Skeletal muscle tissue (tissue), 4 donors: ENCODE data around the gene CD163. TPM values are rescaled to one million over a fixed set of nuclear protein-coding genes. Genes with fewer than 3 reads are reported as not detected.
"Not testable (repeated sequence)": the region's sequence is repeated elsewhere in the genome, so short reads cannot be mapped to it uniquely, and the experiment has no call there.

Source experiments
- H3K27ac ChIP-seq: one replicate; pipeline ENCODE4 v1.7.0; 2013; ENCODE audit warnings: mild to moderate bottlenecking, low read depth, low read length, inconsistent platforms
- H3K27me3 ChIP-seq, 3 donors: one replicate each; pipeline ENCODE4 v1.7.0; 2013; ENCODE audit warnings: low read length in 3 of 3; ENCODE audit not compliant: control insufficient read depth in 3 of 3, insufficient read depth in 3 of 3
- H3K36me3 ChIP-seq, 3 donors: one replicate each; pipeline ENCODE4 v1.7.0; 2013; ENCODE audit warnings: low read length in 3 of 3; ENCODE audit not compliant: control insufficient read depth in 3 of 3, insufficient read depth in 3 of 3
- H3K4me1 ChIP-seq, 3 donors: one replicate each; pipeline ENCODE4 v1.7.0; 2013; ENCODE audit warnings: low read length in 3 of 3, mild to moderate bottlenecking in 3 of 3; ENCODE audit not compliant: control insufficient read depth in 3 of 3, insufficient read depth in 3 of 3
- H3K4me3 ChIP-seq, 3 donors: one replicate each; pipeline ENCODE4 v1.7.0; 2013; ENCODE audit warnings: low read length in 3 of 3
- H3K9ac ChIP-seq, 3 donors: one replicate each; pipeline ENCODE4 v1.7.0; 2013; ENCODE audit warnings: low read length in 3 of 3, mild to moderate bottlenecking in 3 of 3, moderate library complexity in 2 of 3, low read depth in 1 of 3
- H3K9me3 ChIP-seq, 3 donors: one replicate each; pipeline ENCODE4 v1.7.0; 2013; ENCODE audit warnings: low read length in 3 of 3; ENCODE audit not compliant: control insufficient read depth in 3 of 3
- total RNA-seq: library from RNA; depleted of rRNA; stranded (reverse); fragments of >200 nt; gene quantifications from one replicate; pipeline ENCODE4 v1.2.3, GENCODE V29; 2014
- donor health status: Osteomylitis.

CD163 gene
- total RNA-seq, 1 donor from 2014 or later: 23.0 TPM

DNA sequence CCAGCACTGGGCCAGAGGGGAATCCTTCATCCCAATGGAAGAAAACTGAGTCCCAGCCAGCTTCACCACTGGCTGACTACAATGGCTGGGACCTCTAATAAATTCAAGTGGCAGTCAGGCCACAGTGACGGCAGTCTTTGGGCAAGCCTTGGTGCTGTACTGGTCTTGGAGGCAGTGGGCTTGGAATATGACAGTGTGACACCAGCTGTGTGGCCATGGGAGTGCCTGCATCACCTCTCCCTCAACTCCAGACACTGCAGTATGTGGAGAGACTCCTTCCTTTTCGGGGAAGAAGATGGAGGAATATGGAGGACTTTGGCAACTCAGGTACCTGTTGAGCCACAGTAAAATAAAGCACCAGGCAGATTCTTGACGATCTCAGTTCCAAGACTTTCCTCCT, 43.6 kb downstream of the CD163 start:
- Histone ChIP-seq H3K4me3 (no peak overlapping the region), H3K9me3 (no peaks in the 10 kb centered on the region), H3K27me3 (no peaks in the 10 kb centered on the region), H3K4me1 (no peaks in the 10 kb centered on the region), H3K36me3 (no peaks in the 10 kb centered on the region), H3K27ac (no peak overlapping the region), H3K9ac (no peak overlapping the region)

- Histone ChIP-seq H3K9ac (no peak overlapping the region), H3K4me1 (no peaks in the 10 kb centered on the region), H3K27me3 (no peaks in the 10 kb centered on the region), H3K4me3 (no peak overlapping the region), H3K36me3 (no peaks in the 10 kb centered on the region), H3K9me3 (peaks cover 0 to 4% (median 0%) of the 10 kb centered on the region in 3 donors), H3K27ac (no peak overlapping the region)
These were observed 51.8 kb downstream of the CD163 start for GRCh38 chr12:7451756-7452155.

DNA sequence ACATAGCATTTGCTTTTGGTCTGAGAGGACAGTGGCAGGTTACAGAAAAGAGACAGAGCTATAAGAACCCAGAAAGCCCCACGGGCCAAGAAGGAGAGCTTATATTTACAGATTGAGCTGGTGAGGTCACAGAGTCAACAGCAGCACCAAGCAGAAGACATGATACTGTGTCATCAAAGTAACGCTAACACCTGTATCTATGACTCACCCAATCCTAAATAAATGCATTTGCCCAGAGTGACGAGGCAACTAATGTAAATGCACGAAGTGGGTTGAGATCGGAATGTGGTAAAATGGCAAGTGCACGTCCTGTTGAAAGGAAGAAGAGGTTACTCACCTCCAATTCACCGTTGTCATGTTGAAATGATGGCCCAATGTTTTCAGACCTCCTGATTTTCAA, 52.9 kb downstream of the CD163 start:
- H3K9ac ChIP-seq: no peak overlapping the region
- H3K27ac ChIP-seq: no peak overlapping the region
- peaks cover 0 to 4% (median 0%) of the 10 kb centered on the region in 3 donors for H3K9me3 ChIP-seq
- H3K36me3 ChIP-seq: no peaks in the 10 kb centered on the region
- H3K4me3 ChIP-seq: no peak overlapping the region
- no peaks in the 10 kb centered on the region for H3K27me3 ChIP-seq
- no peaks in the 10 kb centered on the region for H3K4me1 ChIP-seq

- H3K27me3 ChIP-seq: no peaks in the 10 kb centered on the region
- no peaks in the 10 kb centered on the region for H3K36me3 ChIP-seq
- no peaks in the 10 kb centered on the region for H3K4me1 ChIP-seq
- no peak overlapping the region for H3K9ac ChIP-seq
- no peak overlapping the region for H3K27ac ChIP-seq
- no peak overlapping the region for H3K4me3 ChIP-seq
- H3K9me3 ChIP-seq: peaks cover 0 to under 1% (median 0%) of the 10 kb centered on the region in 3 donors
These were observed 55.5 kb downstream of the CD163 start for GRCh38 chr12:7448099-7448498.

DNA sequence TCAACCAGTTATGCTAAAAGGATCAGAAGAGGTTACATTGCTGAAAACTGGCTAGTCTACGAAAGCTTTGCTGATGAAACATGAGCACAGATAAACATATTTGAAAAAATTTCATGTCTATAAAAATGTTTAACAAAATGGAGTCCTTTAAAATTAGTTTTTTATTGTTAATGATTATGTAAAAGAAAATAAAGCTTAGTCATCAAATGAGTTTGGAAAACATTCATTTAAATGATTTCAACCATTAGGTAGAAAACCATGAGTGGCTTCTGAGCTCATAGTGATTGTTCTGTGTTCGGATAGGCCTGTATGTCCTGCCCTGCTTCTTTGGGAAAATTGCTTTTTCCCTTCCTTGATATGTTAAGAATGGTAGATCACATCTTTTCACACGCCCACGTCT, 59.0 kb downstream of the CD163 start:
- no peak overlapping the region for H3K4me3 ChIP-seq
- H3K4me1 ChIP-seq: no peaks in the 10 kb centered on the region
- no peak overlapping the region for H3K27ac ChIP-seq
- H3K27me3 ChIP-seq: peaks cover 0 to 5% (median 3%) of the 10 kb centered on the region in 3 donors
- no peaks in the 10 kb centered on the region for H3K36me3 ChIP-seq
- no peak overlapping the region for H3K9ac ChIP-seq
- no peaks in the 10 kb centered on the region for H3K9me3 ChIP-seq

GRCh38 chr12:7444076-7444475, 59.5 kb downstream of the CD163 start, which contains the start of gene CD163L1:
Gene CD163L1, minus strand, starts transcription at chr12:7444153. Its CDS starts 26 bp downstream, at chr12:7444127.
- Histone ChIP-seq H3K27ac (no peak within 1 kb of the TSS), H3K9me3 (no peaks in the 10 kb centered on the region), H3K27me3 (peaks cover 0 to 5% (median 3%) of the 10 kb centered on the region in 3 donors), H3K4me3 (no peak within 1 kb of the TSS), H3K4me1 (no peaks in the 10 kb centered on the region), H3K9ac (no peak within 1 kb of the TSS), H3K36me3 (no peaks in the 10 kb centered on the region)

DNA sequence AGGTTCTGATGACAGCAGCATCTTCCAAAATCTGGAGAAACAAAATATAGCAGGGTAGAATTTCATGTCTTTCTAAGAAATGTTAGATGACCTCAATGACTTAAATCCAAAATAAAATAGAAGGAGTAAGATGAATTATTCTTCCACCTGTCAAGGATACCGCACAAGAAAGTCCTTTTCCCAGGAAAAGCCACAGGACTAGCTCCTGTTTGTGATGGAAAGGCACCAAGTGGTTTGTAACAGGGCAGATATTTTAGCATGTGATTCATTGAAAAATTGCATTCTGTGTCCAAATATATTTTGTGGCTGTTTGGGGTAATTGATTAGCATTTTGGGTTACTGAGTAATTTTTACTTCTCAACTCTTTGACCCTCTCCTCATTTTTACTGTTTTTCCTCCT, 62.4 kb downstream of the CD163 start:
- H3K27ac ChIP-seq: no peak overlapping the region
- no peak overlapping the region for H3K9ac ChIP-seq
- H3K36me3 ChIP-seq: no peaks in the 10 kb centered on the region
- no peak overlapping the region for H3K4me3 ChIP-seq
- peaks cover 0 to 9% (median 3%) of the 10 kb centered on the region in 3 donors for H3K27me3 ChIP-seq
- H3K9me3 ChIP-seq: no peaks in the 10 kb centered on the region
- H3K4me1 ChIP-seq: no peaks in the 10 kb centered on the region

DNA sequence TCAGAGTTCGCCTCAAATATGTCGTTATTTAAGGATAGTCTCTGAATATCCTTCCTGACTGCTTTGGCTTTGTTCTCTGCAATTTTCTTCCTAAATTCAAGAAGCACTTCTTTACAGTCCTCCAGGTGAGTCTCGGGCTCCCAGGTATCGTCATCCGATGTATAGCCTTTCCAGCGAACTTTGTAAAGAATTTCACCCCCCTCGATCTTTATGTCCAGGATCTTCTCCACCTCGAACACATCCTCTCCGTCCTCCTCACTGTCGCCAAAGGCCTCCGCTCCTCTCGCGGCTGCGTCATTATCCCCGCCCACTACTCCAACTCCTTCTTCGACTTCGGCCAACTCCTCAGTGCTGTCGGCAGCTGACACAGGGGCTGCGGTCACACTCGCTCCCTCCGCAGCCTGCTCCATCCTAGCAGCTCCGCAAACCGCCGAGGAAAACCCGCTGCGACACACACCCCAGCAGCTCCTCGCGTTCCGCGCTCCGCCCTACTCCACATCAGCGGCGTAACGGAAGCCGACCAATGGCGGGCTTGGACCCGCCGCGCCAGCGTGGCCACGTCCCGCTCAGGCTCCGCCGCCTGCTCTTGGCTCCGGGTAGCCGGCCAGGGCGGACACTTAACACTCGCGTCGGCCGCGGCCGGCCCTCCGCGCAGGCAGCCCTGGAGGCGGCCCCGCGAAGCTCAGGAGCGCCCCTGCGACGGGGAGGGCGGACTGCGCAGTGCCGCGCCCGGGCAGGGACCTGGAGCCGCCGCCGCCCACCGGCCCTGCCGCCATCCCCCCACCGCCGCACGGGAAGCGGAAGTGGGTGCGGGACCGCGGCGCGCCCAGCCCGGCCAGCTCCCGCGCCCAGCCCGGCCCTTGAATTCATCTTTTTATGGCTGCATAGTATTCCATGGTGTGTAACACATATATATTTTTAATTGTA, 63.7 kb downstream of the CD163 start:
- H3K9ac ChIP-seq: no peak overlapping the region
- H3K27me3 ChIP-seq: peaks cover 0 to 9% (median 3%) of the 10 kb centered on the region in 3 donors
- H3K9me3 ChIP-seq: no peaks in the 10 kb centered on the region
- H3K36me3 ChIP-seq: no peaks in the 10 kb centered on the region
- no peak overlapping the region for H3K4me3 ChIP-seq
- no peaks in the 10 kb centered on the region for H3K4me1 ChIP-seq
- no peak overlapping the region for H3K27ac ChIP-seq

DNA sequence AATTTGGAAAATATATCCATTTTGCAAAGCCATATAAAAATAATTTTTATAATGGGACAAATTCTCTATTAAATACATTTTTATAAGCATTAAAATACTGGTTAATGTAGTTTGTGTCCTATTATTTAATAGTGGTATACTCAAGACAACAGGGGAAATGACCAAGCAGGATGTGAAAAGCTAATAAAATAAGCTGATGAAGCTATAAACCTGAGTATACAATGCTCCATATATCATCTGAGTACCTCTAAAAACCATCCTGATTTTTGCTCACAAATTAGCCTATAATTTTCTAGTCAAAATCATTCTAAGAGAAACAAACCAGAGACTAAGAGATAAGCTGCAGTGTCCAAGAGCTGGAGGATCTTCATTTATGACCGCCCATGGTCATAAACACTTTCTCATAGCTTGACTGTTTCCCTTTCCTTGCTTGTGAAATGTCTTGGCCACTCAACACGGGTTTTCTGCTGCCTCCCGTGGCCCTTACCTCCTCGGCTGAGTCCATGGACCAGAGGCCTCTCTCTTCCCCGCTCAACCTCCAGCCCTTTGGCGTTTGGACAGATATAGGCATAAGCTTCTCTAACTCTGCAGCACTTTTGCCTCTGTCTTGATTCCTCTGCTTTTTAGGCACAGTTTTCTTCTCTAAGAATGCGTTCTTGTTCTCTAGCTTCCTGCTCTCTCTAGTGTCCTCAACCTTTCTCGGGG, 65.1 kb downstream of the CD163 start:
- not testable (repeated sequence) for H3K9me3 ChIP-seq, H3K27me3 ChIP-seq, H3K27ac ChIP-seq, H3K4me3 ChIP-seq, H3K9ac ChIP-seq, H3K4me1 ChIP-seq, H3K36me3 ChIP-seq

GRCh38 chr12:7437494-7437893, 66.1 kb downstream of the CD163 start:
- not testable (repeated sequence) for H3K27me3 ChIP-seq, H3K9me3 ChIP-seq, H3K9ac ChIP-seq, H3K27ac ChIP-seq, H3K4me1 ChIP-seq, H3K4me3 ChIP-seq, H3K36me3 ChIP-seq
